ENCODE results near the gene MIF4GD. TPM values are rescaled to one million over a fixed set of nuclear protein-coding genes. Genes with fewer than 3 reads are reported as not detected.

Gene MIF4GD
- total and polyA plus RNA-seq, 2 of the 4 experiments (the other 2 are of a cell fraction): 4.1 to 6.9 TPM

- dilution Hi-C loops (cut with HindIII; ENCODE audit: low sequenced_read_pairs, unreplicated experiment): no loop called here
- peak overlapping the region; percentile 88 for H3K4me2 ChIP-seq (ENCODE audit: low read depth, low read length)
- H3K4me3 ChIP-seq (ENCODE audit: insufficient read depth, low read depth, low read length): peak overlapping the region; percentile 81
- peak overlapping the region; percentile 28 for H2BK5ac ChIP-seq (ENCODE audit: low read depth, low read length, poor library complexity, severe bottlenecking)
- in situ Hi-C loops (cut with MboI; ENCODE audit: low sequenced_read_pairs): no loop called here
- H2AK5ac ChIP-seq (ENCODE audit: low read depth, low read length): no peak overlapping the region
- 0 out of 2 replicates have a peak, but pooled peaks cover 8% of the 10 kb centered on the region for H3K9me1 ChIP-seq (ENCODE audit: insufficient read depth, low read length)
- peak overlapping the region; percentile 77; the same call in 1 of the 2 replicates for H3K23ac ChIP-seq (ENCODE audit: low read depth, low read length)
- no peak overlapping the region for H2BK20ac ChIP-seq (ENCODE audit: low read depth, low read length)
- H4K5ac ChIP-seq (ENCODE audit: low read depth, low read length): no peak overlapping the region; the same call in 1 of the 2 replicates
- peaks cover 16% of the 10 kb centered on the region for H3K36me3 ChIP-seq (ENCODE audit: control insufficient read depth, insufficient read depth, low read length)
- ChIA-PET POLR2A (ENCODE audit: unreplicated experiment) (interaction anchor here (1.0 kb wide), 1 partner anchor 8 kb away, joined by 4 read pairs; the partner anchor contains the start of genes GGA3 and MRPS7), CTCF (interaction anchor here (0.6 to 3.2 kb wide), 14 partner anchors 9 to 140 kb away, joined by 3 to 18 read pairs (median 4); partner anchors contain the start of genes GGA3, MRPS7 and SLC25A19)
- H3K79me1 ChIP-seq (ENCODE audit: low read depth in 1 of 2, low read length in 2 of 2): peaks cover 4 to 11% of the 10 kb centered on the region in 2 experiments; a peak in 3 of 4 replicates
- intact Hi-C loops (cut with micrococcal nuclease): loop anchor here (1.0 to 10.0 kb wide), 3 partner anchors 134 to 244 kb away; partner anchors contain the start of genes CASKIN2, GRB2 and TSEN54
- H3K27ac ChIP-seq (ENCODE audit: insufficient read depth, low read length): peak overlapping the region; percentile 65; the same call in 1 of the 2 replicates
- no peaks in the 10 kb centered on the region for H3K9me3 ChIP-seq (ENCODE audit: control insufficient read depth, insufficient read depth, low read length)
- peak overlapping the region; percentile 97 for H2AFZ ChIP-seq (replicated peaks; ENCODE audit: low read length, poor library complexity)
- no peak overlapping the region; the same call in 1 of the 2 replicates for H4K91ac ChIP-seq (ENCODE audit: insufficient read depth, low read depth, low read length)
- no peaks in the 10 kb centered on the region for H3K27me3 ChIP-seq (ENCODE audit: control insufficient read depth, insufficient read depth, low read length)
- no TSS peak for BruUV-seq (replicated peaks)
- no peak overlapping the region for H3K14ac ChIP-seq (replicated peaks; ENCODE audit: low read depth, low read length)
- no peak overlapping the region for H2BK120ac ChIP-seq (ENCODE audit: low read depth, low read length)
- no peak overlapping the region for H2BK15ac ChIP-seq (ENCODE audit: low read depth, low read length)
- DNase-seq (peak; percentile 76), ATAC-seq (ENCODE audit: low read depth) (peak; percentile 70)
- no peak overlapping the region for H3K56ac ChIP-seq (ENCODE audit: extremely low read depth, insufficient read depth, low read length)
- H3K9ac ChIP-seq (ENCODE audit: low read depth, low read length): peak overlapping the region; percentile 74
- H3K18ac ChIP-seq (ENCODE audit: low read depth, low read length): no peak overlapping the region
- peak overlapping the region; percentile 90 for H2AK9ac ChIP-seq (replicated peaks; ENCODE audit: low read depth, low read length, poor library complexity)
- H3K4me1 ChIP-seq (ENCODE audit: control insufficient read depth, insufficient read depth, low read length): peaks cover 14% of the 10 kb centered on the region
- 2% methylated on average over 29 of the region's 47 CpGs; no CpG with 5 or more reads in 1 of the 2 experiments for WGBS, 2 experiments (ENCODE audit: extremely low coverage in 2 of 2, insufficient read length in 1 of 2)
- peak overlapping the region; percentile 28 for H3K4ac ChIP-seq (ENCODE audit: low read depth, low read length)
- peak overlapping the region; percentile 47 to 77; a peak in 3 of 4 replicates for H4K8ac ChIP-seq (ENCODE audit: low read depth in 2 of 2, low read length in 2 of 2)
- H4K20me1 ChIP-seq (ENCODE audit: insufficient read depth, low read length): no peaks in the 10 kb centered on the region; the same call in none of the 2 replicates
- TF ChIP-seq RAD21 (IDR thresholded peaks at IDR 0.05; ENCODE audit: low read length) (peak; percentile 63), FOS (IDR thresholded peaks at IDR 0.05; ENCODE audit: low read depth, low read length) (no peak), RFX5 (IDR thresholded peaks at IDR 0.05; ENCODE audit: low read depth, low read length) (no peak), SMC3 (IDR thresholded peaks at IDR 0.05; ENCODE audit: low read depth, low read length) (peak; percentile 51), MXI1 (IDR thresholded peaks at IDR 0.05; ENCODE audit: borderline replicate concordance, low read depth, low read length) (no peak; the same call in 1 of the 2 replicates), NFE2L2 (IDR thresholded peaks at IDR 0.05; ENCODE audit: low read depth, low read length) (no peak), ELK1 (IDR thresholded peaks at IDR 0.05; ENCODE audit: borderline replicate concordance, low read depth, low read length) (no peak), POLR2A (IDR thresholded peaks at IDR 0.05; ENCODE audit: low read depth, low read length) (peak; percentile 79; the same call in 1 of the 2 replicates), CTCF (conservative IDR thresholded peaks at IDR 0.05; ENCODE audit: low read depth, low read length) (peak; percentile 63), BHLHE40 (IDR thresholded peaks at IDR 0.05; ENCODE audit: low read depth, low read length) (peak; percentile 44; the same call in 1 of the 2 replicates), CEBPB (IDR thresholded peaks at IDR 0.05; ENCODE audit: low read depth, low read length) (peak; percentile 87), USF2 (IDR thresholded peaks at IDR 0.05; ENCODE audit: low read depth, low read length) (no peak), RCOR1 (IDR thresholded peaks at IDR 0.05; ENCODE audit: insufficient replicate concordance, low read length) (peak; percentile 11)
These were observed 639 bp downstream of the MIF4GD start for GRCh38 chr17:75270218-75270965.

Measured in IMR-90 (cell line).